GM18511 (cell line): ENCODE data around the gene RAB1B.
"Not testable (repeated sequence)": the region's sequence is repeated elsewhere in the genome, so short reads cannot be mapped to it uniquely, and the experiment has no call there.

ENCODE experiments used
- ATAC-seq: cut with Tn5 transposase; IDR thresholded peaks from one replicate; pipeline ENCODE4 v1.9.1; 2021; ENCODE audit warnings: mild to moderate bottlenecking, moderate library complexity; ENCODE audit not compliant: unreplicated experiment

RAB1B gene

GRCh38 chr11:66239511-66239910, 28.9 kb upstream of the RAB1B start:
- ATAC-seq = no peak

- no peak for ATAC-seq
Measured at GRCh38 chr11:66239998-66240780, 28.2 kb upstream of the RAB1B start.

- no peak for ATAC-seq
Measured at GRCh38 chr11:66240781-66241136, 27.7 kb upstream of the RAB1B start.

GRCh38 chr11:66242095-66242765, 26.2 kb upstream of the RAB1B start:
- ATAC-seq = no peak

- ATAC-seq = no peak
Measured at GRCh38 chr11:66243782-66244535, 24.5 kb upstream of the RAB1B start.

- ATAC-seq = no peak
Measured at GRCh38 chr11:66247295-66247694, 21.1 kb upstream of the RAB1B start.

- ATAC-seq = no peak
Measured at GRCh38 chr11:66247801-66248200, 20.6 kb upstream of the RAB1B start.

GRCh38 chr11:66248903-66249302, 19.5 kb upstream of the RAB1B start:
- no peak for ATAC-seq

GRCh38 chr11:66251809-66252208, 16.6 kb upstream of the RAB1B start:
- no peak for ATAC-seq

- ATAC-seq = not testable (repeated sequence)
Measured at GRCh38 chr11:66253081-66253480, 15.4 kb upstream of the RAB1B start.

GRCh38 chr11:66258473-66258893, 10.0 kb upstream of the RAB1B start:
- ATAC-seq = no peak

- ATAC-seq = no peak
Measured at GRCh38 chr11:66259225-66259624, 9.2 kb upstream of the RAB1B start.

- no peak for ATAC-seq
Measured at GRCh38 chr11:66259956-66260355, 8.5 kb upstream of the RAB1B start.

GRCh38 chr11:66261578-66261977, 6.9 kb upstream of the RAB1B start:
- ATAC-seq = no peak

GRCh38 chr11:66262191-66262590, 6.2 kb upstream of the RAB1B start:
- ATAC-seq = no peak

GRCh38 chr11:66262696-66263095, 5.7 kb upstream of the RAB1B start:
- ATAC-seq = no peak

- no peak for ATAC-seq
Measured at GRCh38 chr11:66263231-66263630, 5.2 kb upstream of the RAB1B start.

- no peak for ATAC-seq
Measured at GRCh38 chr11:66263785-66264184, 4.7 kb upstream of the RAB1B start.

GRCh38 chr11:66264383-66264782, 4.1 kb upstream of the RAB1B start:
- no peak for ATAC-seq

GRCh38 chr11:66264914-66265313, 3.5 kb upstream of the RAB1B start:
- no peak for ATAC-seq

GRCh38 chr11:66265531-66266377, 2.7 kb upstream of the RAB1B start:
- no peak for ATAC-seq
